ENCODE data around the gene NOS1.

The NOS1 gene

DNA sequence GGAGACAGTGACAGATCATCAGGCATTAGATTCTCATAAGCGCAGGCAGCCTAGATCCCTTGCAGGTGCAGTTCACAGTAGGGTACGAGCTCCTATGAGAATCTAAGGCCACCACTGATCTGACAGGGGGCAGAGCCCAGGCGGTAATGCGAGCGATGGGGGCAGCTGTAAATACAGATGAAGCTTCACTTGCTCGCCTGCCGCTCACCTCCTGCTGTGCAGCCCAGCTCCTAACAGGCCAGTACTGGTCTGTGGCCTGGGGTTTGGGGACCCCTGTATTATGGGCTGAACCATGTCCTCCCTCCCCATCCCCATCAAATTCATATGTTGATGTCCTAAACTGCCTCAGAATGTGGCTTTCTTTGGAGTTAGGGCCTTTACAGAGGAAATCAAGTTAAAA is 63.2 kb downstream of the NOS1 start:
- Histone ChIP-seq H3K27me3 (replicated peaks in 2 of 5; ENCODE audit: control insufficient read depth in 4 of 5, insufficient read depth in 5 of 5, low read length in 4 of 5) (peaks cover 0 to 29% (median 3%) of the 10 kb centered on the region in 5 experiments), H3K27ac (ENCODE audit: insufficient read depth in 1 of 2, low read depth in 1 of 2, low read length in 2 of 2, poor library complexity in 1 of 2, severe bottlenecking in 2 of 2) (no peak overlapping the region), H3K4me1 (ENCODE audit: control extremely low read depth in 1 of 4, control insufficient read depth in 4 of 4, insufficient read depth in 4 of 4, low read length in 3 of 4) (no peaks in the 10 kb centered on the region), H3K9me3 (ENCODE audit: control extremely low read depth in 1 of 5, control insufficient read depth in 4 of 5, insufficient read depth in 2 of 5, low read depth in 1 of 5, low read length in 4 of 5) (no peaks in the 10 kb centered on the region), H3K36me3 (ENCODE audit: control insufficient read depth in 4 of 4, insufficient read depth in 4 of 4, low read length in 3 of 4) (no peaks in the 10 kb centered on the region), H3K4me3 (ENCODE audit: control insufficient read depth in 1 of 7, extremely low read depth in 1 of 7, insufficient read depth in 4 of 7, low read depth in 2 of 7, low read length in 6 of 7) (no peak overlapping the region)
- 96% methylated on average over 4 of the region's 7 CpGs for WGBS (ENCODE audit: insufficient coverage)
- POLR2A ChIA-PET: no interaction called here
- no peak for DNase-seq
- CTCF ChIA-PET: no interaction called here

DNA sequence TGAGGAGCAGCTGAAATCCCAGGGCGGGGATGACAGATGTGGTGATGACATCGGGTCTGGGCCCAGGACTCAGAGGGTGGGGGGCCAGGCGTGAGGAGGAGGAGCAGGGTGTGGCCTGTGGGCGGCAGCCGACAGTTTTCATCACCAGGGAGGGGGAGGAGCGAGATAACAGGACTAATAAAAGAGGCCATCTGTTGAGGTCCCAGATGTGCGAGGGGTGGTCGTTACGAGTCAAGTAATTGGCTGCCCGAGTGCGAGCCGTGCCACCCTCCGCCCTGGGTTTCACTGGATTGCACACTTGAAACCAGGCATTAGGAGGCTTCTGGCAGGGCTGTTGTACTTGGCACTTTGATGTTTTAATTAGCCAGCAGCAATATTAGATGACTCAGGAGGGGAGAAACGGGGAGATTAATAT is 67.2 kb downstream of the NOS1 start:
- ChIA-PET CTCF (no interaction called here), POLR2A (no interaction called here)
- H3K36me3 ChIP-seq (ENCODE audit: control insufficient read depth in 4 of 4, insufficient read depth in 4 of 4, low read length in 3 of 4): no peaks in the 10 kb centered on the region
- H3K9me3 ChIP-seq (ENCODE audit: control extremely low read depth in 1 of 5, control insufficient read depth in 4 of 5, insufficient read depth in 2 of 5, low read depth in 1 of 5, low read length in 4 of 5): no peaks in the 10 kb centered on the region
- no peak overlapping the region for H3K4me3 ChIP-seq (ENCODE audit: control insufficient read depth in 1 of 7, extremely low read depth in 1 of 7, insufficient read depth in 4 of 7, low read depth in 2 of 7, low read length in 6 of 7)
- 19% methylated on average over 14 of the region's 14 CpGs for WGBS (ENCODE audit: insufficient coverage)
- H3K27ac ChIP-seq (ENCODE audit: insufficient read depth in 1 of 2, low read depth in 1 of 2, low read length in 2 of 2, poor library complexity in 1 of 2, severe bottlenecking in 2 of 2): no peak overlapping the region
- no peak for DNase-seq
- H3K27me3 ChIP-seq (replicated peaks in 2 of 5; ENCODE audit: control insufficient read depth in 4 of 5, insufficient read depth in 5 of 5, low read length in 4 of 5): peaks cover 0 to 34% (median 5%) of the 10 kb centered on the region in 5 experiments
- H3K4me1 ChIP-seq (ENCODE audit: control extremely low read depth in 1 of 4, control insufficient read depth in 4 of 4, insufficient read depth in 4 of 4, low read length in 3 of 4): no peaks in the 10 kb centered on the region

DNA sequence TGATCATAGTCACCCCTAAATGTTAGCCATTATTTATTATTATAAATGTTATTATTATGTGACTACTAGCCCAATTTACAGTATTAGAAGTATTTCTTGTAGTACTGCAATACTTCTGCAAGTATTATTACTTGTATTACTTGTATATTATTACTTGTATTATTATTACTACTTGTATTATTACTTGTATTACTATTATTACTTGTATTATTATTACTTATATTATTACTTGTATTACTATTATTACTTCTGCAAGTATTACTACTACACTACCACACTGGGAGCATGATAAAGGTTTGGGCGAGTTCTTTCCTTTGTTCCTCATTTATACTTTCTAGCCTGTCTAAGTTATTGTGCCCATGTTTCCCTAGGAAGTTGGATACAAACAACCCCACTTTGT is 67.9 kb downstream of the NOS1 start:
- H3K27me3 ChIP-seq (replicated peaks in 2 of 5; ENCODE audit: control insufficient read depth in 4 of 5, insufficient read depth in 5 of 5, low read length in 4 of 5): peaks cover 0 to 34% (median 5%) of the 10 kb centered on the region in 5 experiments
- no peak overlapping the region for H3K4me3 ChIP-seq (ENCODE audit: control insufficient read depth in 1 of 7, extremely low read depth in 1 of 7, insufficient read depth in 4 of 7, low read depth in 2 of 7, low read length in 6 of 7)
- H3K9me3 ChIP-seq (ENCODE audit: control extremely low read depth in 1 of 5, control insufficient read depth in 4 of 5, insufficient read depth in 2 of 5, low read depth in 1 of 5, low read length in 4 of 5): peaks cover 0 to 4% (median 0%) of the 10 kb centered on the region in 5 experiments
- WGBS (ENCODE audit: insufficient coverage): no CpG with 5 or more reads among the region's 1 CpG
- DNase-seq: no peak
- POLR2A ChIA-PET: no interaction called here
- CTCF ChIA-PET: interaction anchor here (0.6 kb wide), 1 partner anchor 34 kb away, joined by 3 read pairs; no protein-coding TSS in a partner anchor
- H3K36me3 ChIP-seq (ENCODE audit: control insufficient read depth in 4 of 4, insufficient read depth in 4 of 4, low read length in 3 of 4): no peaks in the 10 kb centered on the region
- H3K4me1 ChIP-seq (ENCODE audit: control extremely low read depth in 1 of 4, control insufficient read depth in 4 of 4, insufficient read depth in 4 of 4, low read length in 3 of 4): no peaks in the 10 kb centered on the region
- no peak overlapping the region for H3K27ac ChIP-seq (ENCODE audit: insufficient read depth in 1 of 2, low read depth in 1 of 2, low read length in 2 of 2, poor library complexity in 1 of 2, severe bottlenecking in 2 of 2)

DNA sequence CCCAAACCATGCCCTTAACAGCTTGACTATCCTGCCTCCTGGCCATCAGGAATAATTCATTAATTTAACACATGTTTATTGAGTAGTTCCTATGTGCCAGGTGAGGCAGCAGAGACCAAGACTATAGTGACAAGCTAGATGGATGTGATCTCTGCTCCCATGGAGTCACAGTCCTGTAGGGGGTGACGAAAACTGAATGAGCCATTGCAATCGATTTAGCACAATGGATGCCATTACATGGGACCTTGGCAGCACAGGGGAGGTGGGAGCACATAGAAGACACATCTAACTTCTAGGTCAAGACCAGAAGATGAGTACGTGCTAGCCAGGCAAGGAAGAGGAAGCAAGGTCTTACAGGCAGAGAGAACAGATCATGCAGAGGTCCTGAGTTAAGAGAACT is 68.7 kb downstream of the NOS1 start:
- Histone ChIP-seq H3K36me3 (ENCODE audit: control insufficient read depth in 4 of 4, insufficient read depth in 4 of 4, low read length in 3 of 4) (no peaks in the 10 kb centered on the region), H3K27ac (ENCODE audit: insufficient read depth in 1 of 2, low read depth in 1 of 2, low read length in 2 of 2, poor library complexity in 1 of 2, severe bottlenecking in 2 of 2) (no peak overlapping the region), H3K27me3 (replicated peaks in 2 of 5; ENCODE audit: control insufficient read depth in 4 of 5, insufficient read depth in 5 of 5, low read length in 4 of 5) (peaks cover 0 to 34% (median 5%) of the 10 kb centered on the region in 5 experiments), H3K4me3 (ENCODE audit: control insufficient read depth in 1 of 7, extremely low read depth in 1 of 7, insufficient read depth in 4 of 7, low read depth in 2 of 7, low read length in 6 of 7) (no peak overlapping the region), H3K9me3 (ENCODE audit: control extremely low read depth in 1 of 5, control insufficient read depth in 4 of 5, insufficient read depth in 2 of 5, low read depth in 1 of 5, low read length in 4 of 5) (peaks cover 0 to 4% (median 0%) of the 10 kb centered on the region in 5 experiments), H3K4me1 (ENCODE audit: control extremely low read depth in 1 of 4, control insufficient read depth in 4 of 4, insufficient read depth in 4 of 4, low read length in 3 of 4) (no peaks in the 10 kb centered on the region)
- POLR2A ChIA-PET: no interaction called here
- CTCF ChIA-PET: no interaction called here
- 91% methylated on average over 3 of the region's 3 CpGs for WGBS (ENCODE audit: insufficient coverage)
- DNase-seq: no peak

DNA sequence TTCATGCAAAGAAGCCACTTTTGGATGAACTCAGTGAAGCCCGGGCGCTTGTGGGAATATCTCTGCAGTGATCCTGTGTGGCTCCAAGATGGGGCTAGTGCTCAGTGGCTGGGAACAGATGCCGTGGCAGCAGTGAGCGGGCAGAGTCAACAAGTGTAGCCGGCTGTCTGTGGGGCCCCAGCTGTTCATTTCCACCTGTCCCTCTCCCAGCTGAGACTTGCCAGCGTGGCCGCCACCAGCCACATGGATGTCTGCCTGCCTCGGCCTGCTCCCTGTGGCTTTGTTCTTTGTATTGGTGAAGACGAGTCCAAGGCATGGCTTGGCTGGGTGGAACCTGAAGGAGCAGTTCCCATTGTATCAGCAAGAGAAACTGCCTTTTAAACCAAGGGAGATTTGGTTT is 77.3 kb downstream of the NOS1 start:
- H3K9me3 ChIP-seq (ENCODE audit: control extremely low read depth in 1 of 5, control insufficient read depth in 4 of 5, insufficient read depth in 2 of 5, low read depth in 1 of 5, low read length in 4 of 5): peaks cover 0 to 4% (median 0%) of the 10 kb centered on the region in 5 experiments
- peaks cover 0 to 7% (median 1%) of the 10 kb centered on the region in 5 experiments for H3K27me3 ChIP-seq (replicated peaks in 2 of 5; ENCODE audit: control insufficient read depth in 4 of 5, insufficient read depth in 5 of 5, low read length in 4 of 5)
- no peak overlapping the region for H3K27ac ChIP-seq (ENCODE audit: insufficient read depth in 1 of 2, low read depth in 1 of 2, low read length in 2 of 2, poor library complexity in 1 of 2, severe bottlenecking in 2 of 2)
- no peak overlapping the region for H3K4me3 ChIP-seq (ENCODE audit: control insufficient read depth in 1 of 7, extremely low read depth in 1 of 7, insufficient read depth in 4 of 7, low read depth in 2 of 7, low read length in 6 of 7)
- H3K36me3 ChIP-seq (ENCODE audit: control insufficient read depth in 4 of 4, insufficient read depth in 4 of 4, low read length in 3 of 4): no peaks in the 10 kb centered on the region
- no peak for DNase-seq
- CTCF ChIA-PET: no interaction called here
- H3K4me1 ChIP-seq (ENCODE audit: control extremely low read depth in 1 of 4, control insufficient read depth in 4 of 4, insufficient read depth in 4 of 4, low read length in 3 of 4): no peaks in the 10 kb centered on the region
- WGBS (ENCODE audit: insufficient coverage): 92% methylated on average over 8 of the region's 9 CpGs
- POLR2A ChIA-PET: no interaction called here

DNA sequence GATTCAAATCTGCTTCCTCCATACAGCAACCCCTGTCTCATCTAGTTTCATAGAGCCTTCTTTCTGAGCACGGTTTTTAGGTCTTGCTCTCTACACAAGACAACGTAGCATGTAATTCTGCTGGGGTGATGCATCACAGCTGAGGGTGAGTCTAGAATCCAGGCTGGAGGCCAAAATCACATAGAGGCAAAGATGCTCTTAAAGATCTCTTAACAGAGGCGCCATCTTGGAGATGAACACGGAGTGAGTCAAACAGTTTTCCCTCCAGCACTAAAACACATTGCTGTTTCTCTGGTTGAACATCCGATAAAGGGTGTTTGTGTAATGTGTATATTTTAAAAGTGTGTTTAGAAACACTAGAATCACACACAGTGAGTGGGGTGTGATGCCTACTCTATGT is 78.9 kb downstream of the NOS1 start:
- Histone ChIP-seq H3K4me3 (ENCODE audit: control insufficient read depth in 1 of 7, extremely low read depth in 1 of 7, insufficient read depth in 4 of 7, low read depth in 2 of 7, low read length in 6 of 7) (no peak overlapping the region), H3K4me1 (ENCODE audit: control extremely low read depth in 1 of 4, control insufficient read depth in 4 of 4, insufficient read depth in 4 of 4, low read length in 3 of 4) (no peaks in the 10 kb centered on the region), H3K27me3 (replicated peaks in 2 of 5; ENCODE audit: control insufficient read depth in 4 of 5, insufficient read depth in 5 of 5, low read length in 4 of 5) (peaks cover 0 to 15% (median 1%) of the 10 kb centered on the region in 5 experiments), H3K9me3 (ENCODE audit: control extremely low read depth in 1 of 5, control insufficient read depth in 4 of 5, insufficient read depth in 2 of 5, low read depth in 1 of 5, low read length in 4 of 5) (peaks cover 0 to 3% (median 0%) of the 10 kb centered on the region in 5 experiments), H3K36me3 (ENCODE audit: control insufficient read depth in 4 of 4, insufficient read depth in 4 of 4, low read length in 3 of 4) (no peaks in the 10 kb centered on the region), H3K27ac (ENCODE audit: insufficient read depth in 1 of 2, low read depth in 1 of 2, low read length in 2 of 2, poor library complexity in 1 of 2, severe bottlenecking in 2 of 2) (no peak overlapping the region)
- no peak for DNase-seq
- ChIA-PET POLR2A (no interaction called here), CTCF (no interaction called here)
- WGBS (ENCODE audit: insufficient coverage): no CpG with 5 or more reads among the region's 5 CpGs

DNA sequence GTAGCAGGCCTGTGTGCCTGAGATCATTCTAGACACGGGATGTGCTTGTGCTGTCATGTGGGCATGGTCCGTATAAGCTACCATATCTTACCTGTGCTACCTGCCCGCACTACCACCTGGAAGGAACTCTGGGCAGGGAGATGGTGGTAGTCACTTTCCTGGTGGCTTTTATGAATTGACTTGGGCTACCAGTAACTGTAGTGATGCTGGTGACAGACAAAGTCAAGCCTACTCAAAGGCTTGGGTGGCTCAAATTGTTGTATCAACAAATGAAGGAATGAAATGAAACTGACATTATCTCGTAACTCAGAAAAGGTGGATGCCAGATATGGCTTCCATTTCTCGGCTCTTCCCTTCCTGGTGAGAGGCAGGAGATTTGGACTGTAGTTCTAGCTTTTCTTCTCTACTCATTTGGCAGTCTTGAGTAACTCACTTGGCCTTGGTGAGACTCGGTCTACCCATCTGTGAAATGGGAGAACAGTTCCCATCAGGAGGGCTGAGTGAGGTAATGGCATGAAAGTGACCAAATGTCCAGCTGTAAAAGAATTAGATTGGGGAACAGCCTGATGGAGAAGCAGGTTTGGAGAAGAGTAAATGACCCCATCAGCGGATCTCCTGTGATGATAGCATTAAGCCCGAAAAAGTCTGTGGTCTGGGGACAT is 81.3 kb downstream of the NOS1 start:
- no peaks in the 10 kb centered on the region for H3K36me3 ChIP-seq (ENCODE audit: control insufficient read depth in 4 of 4, insufficient read depth in 4 of 4, low read length in 3 of 4)
- ChIA-PET POLR2A (no interaction called here), CTCF (no interaction called here)
- no peak overlapping the region for H3K4me3 ChIP-seq (ENCODE audit: control insufficient read depth in 1 of 7, extremely low read depth in 1 of 7, insufficient read depth in 4 of 7, low read depth in 2 of 7, low read length in 6 of 7)
- H3K27ac ChIP-seq (ENCODE audit: insufficient read depth in 1 of 2, low read depth in 1 of 2, low read length in 2 of 2, poor library complexity in 1 of 2, severe bottlenecking in 2 of 2): no peak overlapping the region
- DNase-seq: no peak
- H3K4me1 ChIP-seq (ENCODE audit: control extremely low read depth in 1 of 4, control insufficient read depth in 4 of 4, insufficient read depth in 4 of 4, low read length in 3 of 4): no peaks in the 10 kb centered on the region
- 98% methylated on average over 6 of the region's 8 CpGs for WGBS (ENCODE audit: insufficient coverage)
- peaks cover 0 to 3% (median 0%) of the 10 kb centered on the region in 5 experiments for H3K9me3 ChIP-seq (ENCODE audit: control extremely low read depth in 1 of 5, control insufficient read depth in 4 of 5, insufficient read depth in 2 of 5, low read depth in 1 of 5, low read length in 4 of 5)
- H3K27me3 ChIP-seq (replicated peaks in 2 of 5; ENCODE audit: control insufficient read depth in 4 of 5, insufficient read depth in 5 of 5, low read length in 4 of 5): peaks cover 0 to 18% (median 1%) of the 10 kb centered on the region in 5 experiments

Measured in common myeloid progenitor, CD34-positive (primary cell).